ENCODE results near the gene HBA2. TPM values are rescaled to one million over a fixed set of nuclear protein-coding genes. Genes with fewer than 3 reads are reported as not detected.

The HBA2 gene
- total and polyA plus RNA-seq, 2 donors from 2014 or later: 11.1 to 33.9 TPM

DNA sequence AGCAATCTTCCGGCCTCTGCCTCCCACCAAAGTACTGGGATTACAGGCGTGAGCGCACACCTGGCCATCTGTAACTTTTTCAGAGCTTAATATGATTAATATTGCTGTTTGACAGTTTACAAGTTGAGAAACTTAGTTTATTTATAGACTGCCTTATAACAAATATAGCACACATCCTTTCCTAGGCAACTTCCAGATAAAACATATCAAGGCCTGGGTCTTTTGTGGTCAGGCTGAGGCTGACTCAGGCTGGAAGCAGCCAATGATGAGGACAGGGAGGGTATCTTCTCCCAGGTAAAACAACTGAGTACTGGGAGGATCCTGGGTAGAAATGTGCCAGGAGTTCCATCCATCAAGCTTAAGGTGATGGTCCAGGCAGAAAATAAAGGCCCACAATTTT is 40.3 kb downstream of the HBA2 start:
- intact Hi-C loops (cut with DNase I): no loop called here
- DNase-seq: no peak
- H3K9ac ChIP-seq (ENCODE audit: low read length in 3 of 3): no peak overlapping the region
- TF ChIP-seq, protein P1, sequence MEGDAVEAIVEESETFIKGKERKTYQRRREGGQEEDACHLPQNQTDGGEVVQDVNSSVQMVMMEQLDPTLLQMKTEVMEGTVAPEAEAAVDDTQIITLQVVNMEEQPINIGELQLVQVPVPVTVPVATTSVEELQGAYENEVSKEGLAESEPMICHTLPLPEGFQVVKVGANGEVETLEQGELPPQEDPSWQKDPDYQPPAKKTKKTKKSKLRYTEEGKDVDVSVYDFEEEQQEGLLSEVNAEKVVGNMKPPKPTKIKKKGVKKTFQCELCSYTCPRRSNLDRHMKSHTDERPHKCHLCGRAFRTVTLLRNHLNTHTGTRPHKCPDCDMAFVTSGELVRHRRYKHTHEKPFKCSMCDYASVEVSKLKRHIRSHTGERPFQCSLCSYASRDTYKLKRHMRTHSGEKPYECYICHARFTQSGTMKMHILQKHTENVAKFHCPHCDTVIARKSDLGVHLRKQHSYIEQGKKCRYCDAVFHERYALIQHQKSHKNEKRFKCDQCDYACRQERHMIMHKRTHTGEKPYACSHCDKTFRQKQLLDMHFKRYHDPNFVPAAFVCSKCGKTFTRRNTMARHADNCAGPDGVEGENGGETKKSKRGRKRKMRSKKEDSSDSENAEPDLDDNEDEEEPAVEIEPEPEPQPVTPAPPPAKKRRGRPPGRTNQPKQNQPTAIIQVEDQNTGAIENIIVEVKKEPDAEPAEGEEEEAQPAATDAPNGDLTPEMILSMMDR (IDR thresholded peaks at IDR 0.05; ENCODE audit: borderline replicate concordance, extremely low read depth, insufficient read depth): no peak
- no peaks in the 10 kb centered on the region for H3K27me3 ChIP-seq (ENCODE audit: control insufficient read depth, insufficient read depth, low read length)
- H3K9me3 ChIP-seq (ENCODE audit: control insufficient read depth in 2 of 3, insufficient read depth in 1 of 3, low read length in 3 of 3): no peaks in the 10 kb centered on the region
- no peak for FAIRE-seq
- peaks cover 0 to 2% (median 0%) of the 10 kb centered on the region in 3 donors for H3K4me1 ChIP-seq (ENCODE audit: control insufficient read depth in 2 of 3, insufficient read depth in 2 of 3, low read depth in 1 of 3, low read length in 3 of 3)
- no peak overlapping the region for H3K27ac ChIP-seq (ENCODE audit: low read depth in 2 of 2, low read length in 2 of 2)
- H3K36me3 ChIP-seq (ENCODE audit: control insufficient read depth in 2 of 3, insufficient read depth in 3 of 3, low read length in 3 of 3): peaks cover 2 to 28% (median 17%) of the 10 kb centered on the region in 3 donors
- H3K4me3 ChIP-seq (ENCODE audit: low read length in 3 of 3): no peak overlapping the region

DNA sequence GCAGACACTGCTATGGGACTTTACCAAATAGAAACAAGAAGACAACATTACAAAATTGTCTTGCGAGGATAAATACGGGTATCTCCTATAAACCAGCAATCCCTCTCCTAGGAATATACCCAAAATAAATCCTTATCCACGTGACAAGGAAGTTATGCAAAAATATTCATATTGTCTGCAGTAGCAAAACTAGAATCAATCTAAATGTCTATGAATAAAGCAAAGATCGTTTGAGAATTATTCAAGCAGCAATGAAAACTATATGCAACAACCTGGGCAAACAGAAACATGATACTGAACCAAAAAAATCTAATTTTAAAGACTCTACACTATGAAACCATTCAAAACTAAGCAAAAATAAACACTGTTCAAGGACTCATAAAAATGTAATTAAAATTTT is 47.3 kb downstream of the HBA2 start:
- Histone ChIP-seq H3K36me3 (ENCODE audit: control insufficient read depth in 2 of 3, insufficient read depth in 3 of 3, low read length in 3 of 3) (peaks cover 6 to 21% (median 19%) of the 10 kb centered on the region in 3 donors), H3K4me1 (ENCODE audit: control insufficient read depth in 2 of 3, insufficient read depth in 2 of 3, low read depth in 1 of 3, low read length in 3 of 3) (no peaks in the 10 kb centered on the region), H3K27me3 (ENCODE audit: control insufficient read depth, insufficient read depth, low read length) (no peaks in the 10 kb centered on the region), H3K4me3 (ENCODE audit: low read length in 3 of 3) (no peak overlapping the region), H3K27ac (ENCODE audit: low read depth in 2 of 2, low read length in 2 of 2) (no peak overlapping the region), H3K9ac (ENCODE audit: low read length in 3 of 3) (no peak overlapping the region), H3K9me3 (ENCODE audit: control insufficient read depth in 2 of 3, insufficient read depth in 1 of 3, low read length in 3 of 3) (no peaks in the 10 kb centered on the region)
- TF ChIP-seq, protein P1 (IDR thresholded peaks at IDR 0.05; ENCODE audit: borderline replicate concordance, extremely low read depth, insufficient read depth): no peak
- intact Hi-C loops (cut with DNase I): no loop called here
- no peak for FAIRE-seq
- DNase-seq: no peak

Other genes starting within 250 kb of the HBA2 start
- 8.8 TPM for gene POLR3K, start 119.3 kb upstream of the HBA2 start, total RNA-seq
- gene POLR3K, start 119.3 kb upstream of the HBA2 start, polyA plus RNA-seq (ENCODE audit: insufficient read depth, low read depth, low replicate concordance): 18.5 TPM
- gene SNRNP25, start 119.0 kb upstream of the HBA2 start, total RNA-seq: 14.7 TPM
- gene SNRNP25, start 119.0 kb upstream of the HBA2 start, polyA plus RNA-seq (ENCODE audit: insufficient read depth, low read depth, low replicate concordance): 60.3 TPM
- gene RHBDF1, start 100.2 kb upstream of the HBA2 start, total RNA-seq: 33.1 TPM
- 12.0 TPM for gene RHBDF1, start 100.2 kb upstream of the HBA2 start, polyA plus RNA-seq (ENCODE audit: insufficient read depth, low read depth, low replicate concordance)
- 40.8 TPM for gene MPG, start 94.7 kb upstream of the HBA2 start, total RNA-seq
- gene MPG, start 94.7 kb upstream of the HBA2 start, polyA plus RNA-seq (ENCODE audit: insufficient read depth, low read depth, low replicate concordance): 54.3 TPM
- 37.8 TPM for gene NPRL3, start 34.2 kb upstream of the HBA2 start, total RNA-seq
- gene NPRL3, start 34.2 kb upstream of the HBA2 start, polyA plus RNA-seq (ENCODE audit: insufficient read depth, low read depth, low replicate concordance): 21.3 TPM
- gene HBZ, start 20.2 kb upstream of the HBA2 start, total RNA-seq: not detected
- not detected for gene HBZ, start 20.2 kb upstream of the HBA2 start, polyA plus RNA-seq (ENCODE audit: insufficient read depth, low read depth, low replicate concordance)
- gene HBM, start 6.9 kb upstream of the HBA2 start, total RNA-seq: not detected
- gene HBM, start 6.9 kb upstream of the HBA2 start, polyA plus RNA-seq (ENCODE audit: insufficient read depth, low read depth, low replicate concordance): not detected
- gene HBA1, start 3.8 kb downstream of the HBA2 start, total RNA-seq: 41.1 TPM
- gene HBA1, start 3.8 kb downstream of the HBA2 start, polyA plus RNA-seq (ENCODE audit: insufficient read depth, low read depth, low replicate concordance): 2.6 TPM
- not detected for gene HBQ1, start 7.6 kb downstream of the HBA2 start, total RNA-seq
- gene HBQ1, start 7.6 kb downstream of the HBA2 start, polyA plus RNA-seq (ENCODE audit: insufficient read depth, low read depth, low replicate concordance): not detected
- 72.0 TPM for gene LUC7L, start 56.6 kb downstream of the HBA2 start, total RNA-seq
- gene LUC7L, start 56.6 kb downstream of the HBA2 start, polyA plus RNA-seq (ENCODE audit: insufficient read depth, low read depth, low replicate concordance): 56.3 TPM
- gene FAM234A, start 61.9 kb downstream of the HBA2 start, total RNA-seq: 109 TPM
- gene FAM234A, start 61.9 kb downstream of the HBA2 start, polyA plus RNA-seq (ENCODE audit: insufficient read depth, low read depth, low replicate concordance): 65.3 TPM
- gene RGS11, start 103.1 kb downstream of the HBA2 start, total RNA-seq: 5.9 TPM
- 2.5 TPM for gene RGS11, start 103.1 kb downstream of the HBA2 start, polyA plus RNA-seq (ENCODE audit: insufficient read depth, low read depth, low replicate concordance)
- gene ARHGDIG, start 107.7 kb downstream of the HBA2 start, total RNA-seq: 0.88 TPM
- gene ARHGDIG, start 107.7 kb downstream of the HBA2 start, polyA plus RNA-seq (ENCODE audit: insufficient read depth, low read depth, low replicate concordance): not detected
- gene PDIA2, start 110.3 kb downstream of the HBA2 start, total RNA-seq: not detected
- gene PDIA2, start 110.3 kb downstream of the HBA2 start, polyA plus RNA-seq (ENCODE audit: insufficient read depth, low read depth, low replicate concordance): not detected
- gene AXIN1, start 179.8 kb downstream of the HBA2 start, total RNA-seq: 24.6 TPM
- 9.7 TPM for gene AXIN1, start 179.8 kb downstream of the HBA2 start, polyA plus RNA-seq (ENCODE audit: insufficient read depth, low read depth, low replicate concordance)
- 59.1 TPM for gene MRPL28, start 197.7 kb downstream of the HBA2 start, total RNA-seq
- gene MRPL28, start 197.7 kb downstream of the HBA2 start, polyA plus RNA-seq (ENCODE audit: insufficient read depth, low read depth, low replicate concordance): 201 TPM
- 65.0 TPM for gene PGAP6, start 209.1 kb downstream of the HBA2 start, total RNA-seq
- 144 TPM for gene PGAP6, start 209.1 kb downstream of the HBA2 start, polyA plus RNA-seq (ENCODE audit: insufficient read depth, low read depth, low replicate concordance)
- gene NME4, start 224.3 kb downstream of the HBA2 start, total RNA-seq: 56.6 TPM
- 100 TPM for gene NME4, start 224.3 kb downstream of the HBA2 start, polyA plus RNA-seq (ENCODE audit: insufficient read depth, low read depth, low replicate concordance)
- gene DECR2, start 229.0 kb downstream of the HBA2 start, total RNA-seq: 23.8 TPM
- 58.9 TPM for gene DECR2, start 229.0 kb downstream of the HBA2 start, polyA plus RNA-seq (ENCODE audit: insufficient read depth, low read depth, low replicate concordance)

Data from kidney (tissue), 14 donors.